Measurements from ENCODE around the gene PKN2. TPM values are rescaled to one million over a fixed set of nuclear protein-coding genes. Genes with fewer than 3 reads are reported as not detected.

PKN2 gene
- total RNA-seq, 1 donor from 2014 or later: 51.4 TPM

DNA sequence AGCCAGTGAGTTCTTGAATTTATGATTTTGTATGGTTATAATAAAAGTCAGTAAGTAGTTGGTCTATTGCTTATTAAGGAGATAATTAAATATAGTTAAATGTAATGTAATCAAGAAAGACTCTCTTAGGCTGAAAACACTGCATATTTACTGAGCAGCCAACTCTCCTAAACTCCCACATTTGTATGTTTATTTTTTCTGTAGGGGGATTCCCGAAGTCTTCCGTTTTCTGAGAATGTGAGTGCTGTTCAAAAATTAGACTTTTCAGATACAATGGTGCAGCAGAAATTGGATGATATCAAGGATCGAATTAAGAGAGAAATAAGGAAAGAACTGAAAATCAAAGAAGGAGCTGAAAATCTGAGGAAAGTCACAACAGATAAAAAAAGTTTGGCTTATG, 56.7 kb downstream of the PKN2 start:
- Histone ChIP-seq H3K27ac (no peak overlapping the region), H3K36me3 (peaks cover 9% of the 10 kb centered on the region), H3K4me1 (no peaks in the 10 kb centered on the region), H3K9me3 (peaks cover 7% of the 10 kb centered on the region), H3K4me3 (no peak overlapping the region), H3K27me3 (ENCODE audit: low read depth) (no peaks in the 10 kb centered on the region)
- no peak for DNase-seq
- intact Hi-C loops (cut with DNase I): no loop called here
- TF ChIP-seq CTCF (IDR thresholded peaks at IDR 0.05): no peak
- no peak for ATAC-seq

GRCh38 chr1:88741413-88741812, 57.3 kb downstream of the PKN2 start:
- intact Hi-C loops (cut with DNase I): no loop called here
- no peaks in the 10 kb centered on the region for H3K27me3 ChIP-seq (ENCODE audit: low read depth)
- H3K4me3 ChIP-seq: no peak overlapping the region
- no peaks in the 10 kb centered on the region for H3K4me1 ChIP-seq
- ATAC-seq (no peak), DNase-seq (no peak)
- H3K27ac ChIP-seq: no peak overlapping the region
- TF ChIP-seq CTCF (IDR thresholded peaks at IDR 0.05): no peak
- H3K36me3 ChIP-seq: peaks cover 9% of the 10 kb centered on the region
- peaks cover under 1% of the 10 kb centered on the region for H3K9me3 ChIP-seq

DNA sequence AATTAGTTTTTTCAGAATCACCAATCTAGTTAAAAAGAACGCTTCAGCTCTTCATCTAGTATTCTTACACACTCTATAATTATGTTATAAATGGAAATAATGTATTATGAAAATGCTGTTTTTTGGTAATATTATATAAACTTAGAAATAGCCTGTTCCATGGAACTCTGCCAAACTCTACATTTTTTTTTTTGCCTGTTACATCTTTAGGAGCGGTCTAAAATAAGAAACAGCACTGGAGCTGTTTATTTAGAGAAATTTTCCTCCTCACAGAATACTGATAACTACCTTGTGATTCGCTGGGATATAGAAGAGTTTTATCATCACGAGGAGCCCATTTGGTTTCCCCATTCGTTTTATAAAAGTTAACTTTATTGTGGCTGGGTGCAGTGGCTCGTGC, 58.5 kb downstream of the PKN2 start:
- no peaks in the 10 kb centered on the region for H3K9me3 ChIP-seq
- no peaks in the 10 kb centered on the region for H3K4me1 ChIP-seq
- ATAC-seq (no peak), DNase-seq (no peak)
- intact Hi-C loops (cut with DNase I): no loop called here
- no peak overlapping the region for H3K27ac ChIP-seq
- TF ChIP-seq CTCF (IDR thresholded peaks at IDR 0.05): no peak
- no peak overlapping the region for H3K4me3 ChIP-seq
- H3K36me3 ChIP-seq: peaks cover 9% of the 10 kb centered on the region
- no peaks in the 10 kb centered on the region for H3K27me3 ChIP-seq (ENCODE audit: low read depth)

DNA sequence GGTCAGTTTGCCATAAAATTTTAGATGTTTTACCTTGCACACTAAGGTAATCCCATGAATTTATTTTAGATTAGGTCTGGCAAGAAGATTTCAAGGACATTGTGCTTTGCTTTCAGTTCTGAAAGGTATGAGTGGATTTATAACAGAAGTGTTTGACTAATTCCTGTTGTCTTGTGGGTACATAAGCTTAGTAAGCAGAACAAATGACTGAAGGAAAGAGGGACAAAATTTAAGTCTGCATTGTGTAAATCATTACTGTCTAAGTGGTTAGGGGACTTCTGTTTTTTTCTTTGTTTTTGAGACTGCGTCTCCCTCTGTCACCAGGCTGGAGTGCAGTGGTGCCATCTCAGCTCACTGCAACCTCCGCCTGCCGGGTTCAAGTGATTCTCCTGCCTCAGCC, 60.1 kb downstream of the PKN2 start:
- TF ChIP-seq CTCF (IDR thresholded peaks at IDR 0.05): no peak
- Histone ChIP-seq H3K36me3 (peaks cover 9% of the 10 kb centered on the region), H3K4me1 (no peaks in the 10 kb centered on the region), H3K4me3 (no peak overlapping the region), H3K27me3 (ENCODE audit: low read depth) (no peaks in the 10 kb centered on the region), H3K9me3 (no peaks in the 10 kb centered on the region), H3K27ac (no peak overlapping the region)
- intact Hi-C loops (cut with DNase I): no loop called here
- no peak for ATAC-seq
- no peak for DNase-seq

DNA sequence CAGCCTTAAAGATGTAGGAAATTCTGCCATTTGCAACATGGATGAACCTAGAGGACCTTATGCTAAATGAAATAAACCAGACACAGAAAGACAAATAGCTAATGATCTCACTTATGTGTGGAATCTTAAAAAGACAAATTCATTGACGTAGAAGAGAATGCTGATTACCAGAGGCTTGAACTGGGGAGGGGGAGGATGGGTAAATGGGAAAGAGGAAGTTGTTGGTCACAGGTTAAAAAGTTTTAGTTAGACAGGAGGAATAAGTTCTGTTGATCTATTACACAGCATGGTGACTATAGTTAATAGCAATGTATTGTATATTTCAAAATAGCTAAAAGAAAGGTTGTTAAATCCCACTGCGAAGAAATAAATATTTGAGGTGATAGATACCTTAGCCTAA, 62.8 kb downstream of the PKN2 start:
- intact Hi-C loops (cut with DNase I): no loop called here
- no peak for DNase-seq

More for the DNA sequence above, 62.8 kb downstream of the PKN2 start:
- Histone ChIP-seq H3K9me3 (no peaks in the 10 kb centered on the region), H3K36me3 (peaks cover 9% of the 10 kb centered on the region), H3K27me3 (ENCODE audit: low read depth) (no peaks in the 10 kb centered on the region), H3K27ac (no peak overlapping the region), H3K4me1 (no peaks in the 10 kb centered on the region), H3K4me3 (no peak overlapping the region)
- no peak for TF ChIP-seq CTCF (IDR thresholded peaks at IDR 0.05)
- ATAC-seq: no peak
